ENCODE results near the gene PRKD2.

Gene PRKD2

DNA sequence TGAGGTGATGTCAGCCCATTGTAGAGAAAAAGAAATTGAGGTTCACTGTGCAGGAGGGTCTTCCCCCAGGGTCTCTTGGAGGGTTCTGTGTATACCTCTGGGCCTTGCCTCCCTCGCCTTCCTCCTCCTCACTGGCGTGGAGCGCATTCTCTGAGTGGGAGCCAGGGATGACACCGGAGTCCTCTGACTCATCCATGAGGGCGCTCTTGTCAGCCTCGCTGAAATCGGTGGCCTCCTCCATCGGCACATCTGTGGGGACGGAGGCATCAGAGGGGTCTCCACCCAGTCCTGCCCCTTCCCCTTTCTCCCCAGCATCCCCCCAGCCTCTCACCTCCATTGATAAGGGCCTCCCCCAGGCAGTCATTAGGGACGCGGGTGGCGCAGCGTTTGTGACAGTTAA, 16.2 kb downstream of the PRKD2 start:
- Histone ChIP-seq H3K36me3 (ENCODE audit: insufficient read depth, low read length) (peaks cover 90% of the 10 kb centered on the region), H2AFZ (ENCODE audit: low read depth, low read length) (no peak overlapping the region), H3K27me3 (ENCODE audit: insufficient read depth, low read length, poor library complexity) (no peaks in the 10 kb centered on the region), H3K4me1 (ENCODE audit: insufficient read depth, low read length) (no peaks in the 10 kb centered on the region), H3K4me3 (ENCODE audit: low read depth in 1 of 2, low read length in 2 of 2) (no peak overlapping the region), H3K4me2 (ENCODE audit: insufficient read depth, low read length) (no peak overlapping the region), H3K27ac (ENCODE audit: low read length) (no peak overlapping the region), H3K79me2 (ENCODE audit: insufficient read depth, low read length) (peaks cover 7% of the 10 kb centered on the region), H3K9ac (ENCODE audit: low read depth, low read length) (no peak overlapping the region), H3K9me3 (ENCODE audit: insufficient read depth, low read length, severe bottlenecking) (no peaks in the 10 kb centered on the region), H4K20me1 (ENCODE audit: insufficient read depth, low read length) (peaks cover 33% of the 10 kb centered on the region)
- no peak for DNase-seq
- no peak for ATAC-seq (ENCODE audit: insufficient read depth, low read depth)
- no peak for TF ChIP-seq EZH2 (IDR thresholded peaks at IDR 0.05; ENCODE audit: borderline replicate concordance, low read depth, low read length, severe bottlenecking)
- TF ChIP-seq, protein P1, sequence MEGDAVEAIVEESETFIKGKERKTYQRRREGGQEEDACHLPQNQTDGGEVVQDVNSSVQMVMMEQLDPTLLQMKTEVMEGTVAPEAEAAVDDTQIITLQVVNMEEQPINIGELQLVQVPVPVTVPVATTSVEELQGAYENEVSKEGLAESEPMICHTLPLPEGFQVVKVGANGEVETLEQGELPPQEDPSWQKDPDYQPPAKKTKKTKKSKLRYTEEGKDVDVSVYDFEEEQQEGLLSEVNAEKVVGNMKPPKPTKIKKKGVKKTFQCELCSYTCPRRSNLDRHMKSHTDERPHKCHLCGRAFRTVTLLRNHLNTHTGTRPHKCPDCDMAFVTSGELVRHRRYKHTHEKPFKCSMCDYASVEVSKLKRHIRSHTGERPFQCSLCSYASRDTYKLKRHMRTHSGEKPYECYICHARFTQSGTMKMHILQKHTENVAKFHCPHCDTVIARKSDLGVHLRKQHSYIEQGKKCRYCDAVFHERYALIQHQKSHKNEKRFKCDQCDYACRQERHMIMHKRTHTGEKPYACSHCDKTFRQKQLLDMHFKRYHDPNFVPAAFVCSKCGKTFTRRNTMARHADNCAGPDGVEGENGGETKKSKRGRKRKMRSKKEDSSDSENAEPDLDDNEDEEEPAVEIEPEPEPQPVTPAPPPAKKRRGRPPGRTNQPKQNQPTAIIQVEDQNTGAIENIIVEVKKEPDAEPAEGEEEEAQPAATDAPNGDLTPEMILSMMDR (IDR thresholded peaks at IDR 0.05; ENCODE audit: borderline replicate concordance, extremely low read depth, low read length, poor library complexity, severe bottlenecking): no peak

DNA sequence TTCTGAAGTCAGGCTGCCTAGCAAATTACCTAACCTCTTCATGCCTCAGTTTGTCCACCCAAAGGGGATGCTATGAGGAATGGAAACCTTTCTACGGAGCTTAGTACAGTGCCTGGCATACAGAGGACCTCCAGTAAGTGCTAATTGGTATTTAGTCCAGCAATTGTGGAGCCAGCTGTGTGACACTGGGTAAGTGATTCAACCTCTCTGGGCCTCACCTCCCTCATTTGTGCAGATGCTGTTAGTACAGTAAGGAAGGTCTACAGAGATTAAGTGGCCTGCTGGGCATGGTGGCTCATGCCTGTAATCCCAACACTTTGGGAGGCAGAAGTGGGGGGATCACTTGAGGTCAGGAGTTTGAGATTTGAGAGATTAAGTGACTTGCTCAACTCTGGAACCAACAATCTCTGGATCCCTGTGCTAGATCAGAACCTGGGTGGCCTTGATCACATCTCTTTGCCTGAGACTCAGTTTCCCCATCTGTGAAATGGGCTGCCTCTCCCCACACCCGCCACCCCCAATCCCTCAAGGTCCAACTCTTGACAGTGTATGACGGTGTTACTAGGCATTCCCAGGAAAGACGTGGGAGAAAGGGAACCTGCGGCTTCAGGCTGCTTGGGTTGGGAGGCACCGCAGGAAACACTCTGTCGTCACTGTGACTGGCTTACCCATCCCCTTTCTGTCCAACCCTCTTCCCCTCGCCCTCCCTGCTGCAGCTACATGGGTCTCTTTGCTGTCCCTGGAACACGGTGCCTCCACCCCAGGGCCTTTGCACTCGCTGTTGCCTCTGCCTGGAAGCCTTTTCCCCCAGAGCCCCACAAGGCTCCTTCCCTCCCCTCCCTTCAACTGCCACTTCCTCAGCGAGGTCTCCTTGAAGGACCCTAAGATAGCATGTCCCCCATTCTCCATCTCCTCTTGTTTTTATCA, 18.3 kb downstream of the PRKD2 start:
- Histone ChIP-seq H4K20me1 (ENCODE audit: insufficient read depth, low read length) (peaks cover 20% of the 10 kb centered on the region), H3K9me3 (ENCODE audit: insufficient read depth, low read length, severe bottlenecking) (no peaks in the 10 kb centered on the region), H3K27ac (ENCODE audit: low read length) (no peak overlapping the region), H3K4me1 (ENCODE audit: insufficient read depth, low read length) (no peaks in the 10 kb centered on the region), H3K9ac (ENCODE audit: low read depth, low read length) (no peak overlapping the region), H3K79me2 (ENCODE audit: insufficient read depth, low read length) (no peaks in the 10 kb centered on the region), H2AFZ (ENCODE audit: low read depth, low read length) (no peak overlapping the region), H3K4me3 (ENCODE audit: low read depth in 1 of 2, low read length in 2 of 2) (no peak overlapping the region), H3K4me2 (ENCODE audit: insufficient read depth, low read length) (no peak overlapping the region), H3K36me3 (ENCODE audit: insufficient read depth, low read length) (peaks cover 95% of the 10 kb centered on the region), H3K27me3 (ENCODE audit: insufficient read depth, low read length, poor library complexity) (no peaks in the 10 kb centered on the region)
- no peak; the same call in 2 of the 3 replicates for ATAC-seq (ENCODE audit: insufficient read depth, low read depth)
- DNase-seq: no peak
- TF ChIP-seq EZH2 (IDR thresholded peaks at IDR 0.05; ENCODE audit: borderline replicate concordance, low read depth, low read length, severe bottlenecking): no peak
- TF ChIP-seq, protein P1 (IDR thresholded peaks at IDR 0.05; ENCODE audit: borderline replicate concordance, extremely low read depth, low read length, poor library complexity, severe bottlenecking): no peak

DNA sequence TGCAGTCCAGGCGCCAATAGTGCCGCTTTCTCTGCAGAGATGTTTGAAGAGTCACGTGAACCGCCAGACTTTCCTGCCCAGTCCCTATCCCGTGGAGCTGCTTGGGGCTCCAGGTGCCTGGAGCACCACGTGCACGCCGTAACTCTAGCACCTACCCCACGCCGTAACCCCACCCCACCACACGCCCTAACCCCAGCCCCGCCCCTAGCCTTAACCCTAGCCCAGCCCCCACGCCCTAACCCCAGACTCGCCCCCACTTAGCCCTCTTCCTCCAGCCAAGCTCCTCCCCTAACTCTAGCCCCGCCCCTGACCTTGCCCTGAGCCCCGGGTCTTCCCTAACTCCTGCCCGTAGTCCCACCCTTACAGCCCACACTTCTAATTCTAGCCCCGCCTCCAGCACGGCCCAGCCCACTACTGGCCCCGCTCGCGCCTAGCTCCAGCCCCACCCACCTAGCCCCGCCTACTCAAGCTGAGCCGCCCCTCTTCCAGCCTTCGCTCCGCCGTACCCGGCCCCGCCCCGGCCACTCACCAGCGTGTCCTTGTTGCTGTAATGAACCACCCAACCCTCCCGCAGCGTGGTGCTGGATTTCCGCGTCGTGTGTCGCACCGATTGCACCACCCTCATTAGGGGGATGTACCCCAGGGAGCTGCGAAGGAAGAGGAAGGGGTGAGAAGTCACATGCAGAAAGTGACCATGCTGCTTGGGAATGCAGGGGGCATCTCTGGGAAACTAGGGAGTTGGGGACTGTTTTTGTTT, 19.5 kb downstream of the PRKD2 start:
- H2AFZ ChIP-seq (ENCODE audit: low read depth, low read length): no peak overlapping the region
- peaks cover 26% of the 10 kb centered on the region for H4K20me1 ChIP-seq (ENCODE audit: insufficient read depth, low read length)
- H3K27ac ChIP-seq (ENCODE audit: low read length): no peak overlapping the region
- TF ChIP-seq EZH2 (IDR thresholded peaks at IDR 0.05; ENCODE audit: borderline replicate concordance, low read depth, low read length, severe bottlenecking): no peak
- TF ChIP-seq, protein P1 (IDR thresholded peaks at IDR 0.05; ENCODE audit: borderline replicate concordance, extremely low read depth, low read length, poor library complexity, severe bottlenecking): no peak
- H3K4me1 ChIP-seq (ENCODE audit: insufficient read depth, low read length): no peaks in the 10 kb centered on the region
- no peaks in the 10 kb centered on the region for H3K9me3 ChIP-seq (ENCODE audit: insufficient read depth, low read length, severe bottlenecking)
- no peak overlapping the region for H3K9ac ChIP-seq (ENCODE audit: low read depth, low read length)
- no peaks in the 10 kb centered on the region for H3K27me3 ChIP-seq (ENCODE audit: insufficient read depth, low read length, poor library complexity)
- DNase-seq (peak; percentile 58), ATAC-seq (ENCODE audit: insufficient read depth, low read depth) (peak; percentile 67)
- H3K36me3 ChIP-seq (ENCODE audit: insufficient read depth, low read length): peaks cover 95% of the 10 kb centered on the region
- H3K79me2 ChIP-seq (ENCODE audit: insufficient read depth, low read length): no peaks in the 10 kb centered on the region
- H3K4me2 ChIP-seq (ENCODE audit: insufficient read depth, low read length): no peak overlapping the region
- H3K4me3 ChIP-seq (ENCODE audit: low read depth in 1 of 2, low read length in 2 of 2): no peak overlapping the region

Data from DND-41 (cell line).